MV-4-11 (cell line): ENCODE data around the gene ATP23.

Experiments used
- DNase-seq: peaks from one replicate; lab custom pipeline; 2025; lab: John Stamatoyannopoulos, UW

ATP23 gene

DNA sequence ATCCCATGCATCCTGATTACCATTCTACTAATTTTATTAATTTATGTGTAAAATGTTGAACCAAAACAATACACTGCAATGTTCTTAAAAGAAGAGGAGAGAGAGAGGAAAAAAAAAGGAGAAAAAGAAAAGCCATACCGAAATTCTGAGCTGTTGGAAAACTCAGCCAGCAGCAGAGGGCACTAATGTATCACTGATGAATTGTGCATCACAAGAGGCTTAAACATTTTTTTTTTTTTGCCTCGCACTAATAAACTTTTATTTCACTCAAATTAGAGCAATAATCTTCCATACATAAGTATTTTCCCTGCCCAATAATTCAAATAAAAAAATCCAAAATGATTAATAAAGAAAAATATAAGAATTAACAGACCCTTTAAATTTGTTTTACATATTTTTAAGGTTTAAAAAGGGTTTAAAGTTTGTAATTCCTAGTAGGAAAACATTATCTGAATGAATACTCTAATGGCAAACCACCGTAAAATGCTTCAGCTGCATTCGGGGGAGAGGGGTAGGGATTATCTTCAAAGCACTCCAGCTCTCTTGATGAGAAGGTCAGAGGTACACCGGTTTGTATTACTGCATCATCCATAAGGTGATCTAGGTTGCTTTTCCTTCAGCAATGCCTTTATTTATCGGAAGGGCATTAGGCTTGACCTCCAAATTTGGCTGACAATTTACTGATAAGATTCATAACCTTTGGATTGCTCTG lies 41.9 kb downstream of the ATP23 start:
- peak; percentile 44 for DNase-seq

DNA sequence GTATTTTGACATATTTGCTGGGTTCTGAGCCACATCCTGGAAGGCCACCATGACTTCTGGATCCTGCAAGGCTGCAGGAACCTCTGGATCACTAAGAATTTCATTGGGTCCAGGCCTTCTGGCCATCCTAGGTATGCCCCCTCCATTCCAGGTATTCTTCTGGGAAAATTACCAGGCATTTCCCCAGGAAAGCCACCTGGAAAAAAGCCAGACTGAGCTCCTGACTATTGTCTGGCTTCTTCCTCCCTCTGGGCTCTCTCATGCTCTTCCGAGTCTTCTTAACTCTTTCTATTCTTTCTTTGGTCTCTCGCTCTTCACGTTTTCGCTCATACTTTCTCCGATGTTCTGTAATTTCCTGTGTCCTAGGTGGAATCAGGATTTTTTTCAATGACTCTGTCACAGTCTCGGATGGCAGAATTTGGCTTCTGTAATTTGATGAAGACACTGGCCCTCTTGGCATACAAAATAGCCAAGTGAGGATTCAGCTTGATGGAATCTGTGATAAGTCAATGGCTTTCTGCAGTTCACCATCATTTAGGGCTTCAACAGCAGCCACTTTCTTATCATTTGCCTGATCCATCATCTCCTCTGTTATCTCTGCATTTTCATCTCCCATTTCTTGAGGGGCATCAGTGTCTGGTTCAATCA lies 42.6 kb downstream of the ATP23 start:
- no peak for DNase-seq

DNA sequence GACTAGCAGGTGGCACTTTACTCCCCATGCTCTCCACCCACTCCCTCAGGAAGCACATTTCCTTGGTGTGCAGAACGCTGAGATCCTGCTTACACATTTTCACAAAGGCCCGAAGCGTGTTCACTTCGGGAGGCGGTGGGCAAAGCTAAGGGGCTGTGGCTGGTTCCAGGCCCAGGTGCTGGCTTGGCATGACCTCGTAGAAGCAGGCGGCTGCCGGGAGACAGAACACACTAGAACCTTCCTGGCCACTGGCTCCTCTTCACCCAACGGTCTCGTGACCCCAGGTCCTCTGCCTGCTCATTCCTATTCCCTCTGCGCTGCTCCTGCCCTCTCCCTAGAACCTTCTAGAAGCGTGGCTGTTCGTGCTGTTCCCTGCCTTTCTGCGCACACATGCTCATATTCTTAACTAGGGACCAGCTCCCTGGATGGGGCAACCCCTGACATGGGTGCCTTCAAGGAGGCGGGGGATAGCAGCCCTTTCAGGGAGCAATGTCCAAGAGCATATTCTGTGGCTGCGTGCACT lies 43.3 kb downstream of the ATP23 start:
- no peak for DNase-seq

DNA sequence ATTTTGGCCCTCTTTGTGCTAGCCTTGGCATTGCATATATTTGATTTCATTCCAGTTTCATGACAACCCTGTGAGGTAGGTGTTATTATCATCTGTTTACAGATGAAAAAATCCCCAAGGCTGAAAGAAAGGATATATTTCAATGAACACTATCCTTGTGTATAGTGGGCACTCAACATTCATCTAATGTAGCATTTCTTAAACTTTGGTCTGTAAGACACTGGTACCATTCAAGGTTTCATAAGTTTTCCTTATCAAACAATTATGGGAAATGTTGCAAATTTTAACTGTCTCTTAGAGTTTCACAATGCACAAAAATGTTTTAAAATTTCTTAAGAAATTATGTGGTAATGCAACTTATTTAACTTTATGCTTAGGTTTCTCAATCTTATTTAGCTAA lies 44.3 kb downstream of the ATP23 start:
- no peak for DNase-seq

DNA sequence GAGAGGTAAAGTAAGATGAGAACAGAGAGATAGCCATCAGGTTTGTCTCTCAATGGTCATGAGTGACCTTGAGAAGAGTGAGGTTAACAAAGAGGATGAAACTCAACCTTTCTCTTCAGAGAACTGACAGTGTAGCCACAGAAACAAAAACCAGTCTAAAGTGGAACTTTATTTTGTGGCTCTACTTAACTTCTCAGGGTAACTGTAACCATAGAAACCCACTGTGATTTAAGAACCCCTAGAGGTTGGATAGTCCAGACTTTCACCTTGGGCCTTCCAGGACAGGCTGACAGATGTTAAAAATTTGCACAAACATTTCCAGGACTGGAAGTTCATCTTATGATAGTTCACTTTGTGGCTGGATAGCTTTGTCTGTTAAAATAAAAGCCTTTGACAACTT lies 48.5 kb downstream of the ATP23 start:
- no peak for DNase-seq

DNA sequence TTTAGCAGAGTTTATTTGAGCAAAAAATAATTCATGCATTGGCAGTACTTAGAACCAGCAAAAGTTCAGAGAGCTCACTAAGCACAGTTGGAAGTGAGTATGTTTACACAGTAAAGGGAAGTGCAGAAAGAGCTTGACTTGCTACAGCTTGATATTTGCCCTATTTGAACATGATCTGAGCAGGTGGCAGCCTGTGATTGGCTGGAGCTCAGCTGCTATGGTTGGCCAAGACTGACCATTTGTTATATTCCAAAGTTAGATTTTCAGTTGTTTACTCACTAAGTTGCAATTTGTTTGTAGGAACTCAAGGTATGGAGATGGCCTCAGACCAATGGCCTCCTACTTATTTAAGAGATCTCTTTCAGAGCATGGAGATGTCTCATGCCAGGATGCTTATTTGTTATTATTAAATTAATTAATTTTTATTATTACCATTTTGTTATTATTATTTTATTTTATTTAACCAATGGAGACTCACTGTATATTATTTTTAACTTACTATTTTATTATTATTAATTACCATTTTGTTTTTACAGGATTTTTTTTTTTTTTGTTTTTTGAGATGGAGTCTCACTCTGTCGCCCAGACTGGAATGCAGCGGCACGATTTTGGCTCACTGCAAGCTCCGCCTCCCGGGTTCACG lies 49.0 kb downstream of the ATP23 start:
- no peak for DNase-seq

DNA sequence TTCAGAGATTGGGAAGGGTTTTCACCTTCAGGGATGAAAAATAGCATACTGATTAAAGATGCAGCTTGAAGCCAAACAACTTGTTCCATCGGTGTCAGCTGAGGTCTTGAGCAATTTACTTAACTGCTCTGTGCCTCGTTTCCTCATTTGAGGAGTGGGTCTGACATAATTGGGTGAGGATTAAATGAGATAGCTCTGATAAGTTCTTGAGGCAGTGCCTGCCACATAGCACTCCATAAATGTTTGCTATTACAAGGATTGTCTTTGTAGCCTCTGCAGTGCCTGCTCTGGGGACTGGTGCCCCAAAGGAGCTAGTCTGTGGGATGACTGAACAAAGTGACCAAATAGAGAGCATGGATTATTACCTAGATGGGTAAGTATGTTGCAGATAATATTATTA lies 50.6 kb downstream of the ATP23 start:
- peak; percentile 11 for DNase-seq

DNA sequence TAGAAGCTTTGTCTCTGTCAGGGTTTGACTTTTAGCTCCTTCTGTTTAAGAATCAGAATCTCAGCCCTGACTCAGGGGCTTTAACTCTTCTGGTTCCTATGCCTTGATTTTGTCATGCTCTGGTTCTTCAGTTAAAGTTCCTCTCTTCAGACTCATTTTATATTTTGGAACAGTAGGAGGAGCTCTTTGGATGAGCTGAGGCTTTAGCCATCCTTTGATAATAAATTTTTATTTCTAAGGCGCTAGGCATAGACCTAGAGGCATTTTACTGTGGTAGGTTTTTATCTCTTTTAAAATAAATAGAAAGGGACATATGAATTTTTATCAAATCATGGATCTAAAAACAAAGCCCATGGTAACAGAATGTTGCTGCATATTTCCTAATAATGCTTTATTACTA lies 51.7 kb downstream of the ATP23 start:
- DNase-seq: no peak

DNA sequence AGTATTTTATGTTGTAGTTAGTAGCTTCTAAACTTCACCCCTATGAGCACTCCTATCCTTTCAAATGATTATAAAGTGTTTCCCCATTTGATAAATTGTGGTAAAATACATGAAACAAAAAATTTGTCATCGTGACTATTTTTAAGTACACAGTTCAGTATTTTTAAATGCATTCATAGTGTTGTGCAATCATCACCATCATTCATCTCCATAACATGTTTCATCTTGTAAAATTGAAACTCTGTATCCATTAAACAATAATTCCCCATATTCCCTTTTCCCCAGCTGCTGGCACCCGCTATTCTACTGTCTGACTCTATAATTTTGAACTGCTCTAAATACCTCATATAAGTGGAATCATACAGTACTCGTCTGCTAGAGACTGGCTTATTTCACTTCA lies 52.5 kb downstream of the ATP23 start:
- DNase-seq: no peak

DNA sequence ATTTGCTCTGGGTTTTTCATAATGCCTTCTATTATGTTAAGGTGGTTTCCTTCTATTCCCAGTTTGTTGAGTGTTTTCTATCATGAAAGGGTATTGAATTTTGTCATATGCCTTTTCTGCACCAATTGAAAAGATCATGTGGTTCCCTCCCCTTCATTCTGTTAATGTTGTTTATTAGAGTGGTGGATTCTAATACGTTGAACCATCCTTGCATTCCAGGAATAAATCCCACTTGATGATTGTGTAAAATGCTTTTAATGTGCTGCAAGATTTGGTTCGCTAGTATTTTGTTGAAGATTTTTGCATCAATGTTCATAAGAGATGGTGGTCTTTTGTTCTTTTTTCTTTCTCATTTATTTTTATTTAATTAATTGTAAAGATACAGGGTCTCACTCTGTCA lies 55.2 kb downstream of the ATP23 start:
- DNase-seq: no peak

DNA sequence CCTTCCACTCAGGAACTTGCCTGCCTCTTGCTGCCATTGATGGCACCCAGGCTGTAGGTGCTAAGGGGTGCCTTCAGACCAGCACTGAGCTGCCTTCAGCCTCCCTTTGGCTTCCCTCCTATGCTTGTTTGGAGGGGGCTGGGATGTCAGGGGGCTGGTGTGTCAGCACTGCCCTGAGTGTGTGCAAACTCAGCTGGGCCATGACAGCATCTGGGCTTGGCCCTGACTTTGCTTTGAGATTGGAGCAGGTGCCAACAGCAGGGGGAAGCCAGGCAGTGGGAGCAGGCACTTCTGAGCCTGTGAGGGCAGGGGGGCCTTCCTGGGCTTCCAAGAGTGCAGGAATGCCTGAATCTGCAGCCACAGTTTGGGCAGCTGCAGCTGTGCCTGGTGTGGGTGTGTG lies 56.9 kb downstream of the ATP23 start:
- DNase-seq: no peak

DNA sequence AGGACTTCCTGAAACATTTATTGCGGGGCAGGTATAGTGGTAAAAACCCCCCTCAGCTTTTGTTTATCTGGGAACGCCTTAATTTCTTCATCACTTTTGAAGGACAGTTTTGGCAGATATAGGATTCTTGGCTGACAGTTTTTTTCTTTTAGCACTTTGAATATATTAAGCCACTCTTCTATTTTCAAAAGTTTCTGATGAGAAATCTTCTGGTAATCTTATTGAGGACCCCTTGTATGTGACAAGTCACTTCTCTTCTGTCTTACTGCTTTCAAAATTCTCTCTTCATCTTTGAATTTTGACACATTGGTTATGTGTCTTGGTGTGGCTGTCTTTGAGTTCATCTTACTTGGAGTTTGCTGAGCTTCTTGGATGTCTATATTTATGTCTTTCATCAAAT lies 59.1 kb downstream of the ATP23 start:
- DNase-seq: no peak

DNA sequence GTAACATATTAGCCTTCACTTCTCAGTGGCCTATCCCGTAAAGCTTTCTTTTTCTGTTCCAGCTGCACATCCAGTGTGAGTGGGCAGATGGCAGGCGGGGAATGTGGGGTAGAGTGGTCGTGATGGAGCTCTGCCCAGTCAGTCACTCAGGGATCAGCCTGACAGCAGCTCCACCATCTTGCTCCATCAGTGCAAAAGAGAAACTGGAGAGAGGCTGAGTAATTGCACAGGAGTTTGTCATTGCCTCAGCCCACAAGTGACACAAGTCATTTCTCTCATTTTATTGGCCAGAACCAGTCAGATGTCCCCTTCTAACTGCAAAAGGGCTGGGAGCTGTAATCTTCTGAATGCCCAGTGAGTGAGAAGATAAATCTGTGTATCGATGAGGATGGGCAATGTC lies 66.5 kb downstream of the ATP23 start:
- DNase-seq: no peak

DNA sequence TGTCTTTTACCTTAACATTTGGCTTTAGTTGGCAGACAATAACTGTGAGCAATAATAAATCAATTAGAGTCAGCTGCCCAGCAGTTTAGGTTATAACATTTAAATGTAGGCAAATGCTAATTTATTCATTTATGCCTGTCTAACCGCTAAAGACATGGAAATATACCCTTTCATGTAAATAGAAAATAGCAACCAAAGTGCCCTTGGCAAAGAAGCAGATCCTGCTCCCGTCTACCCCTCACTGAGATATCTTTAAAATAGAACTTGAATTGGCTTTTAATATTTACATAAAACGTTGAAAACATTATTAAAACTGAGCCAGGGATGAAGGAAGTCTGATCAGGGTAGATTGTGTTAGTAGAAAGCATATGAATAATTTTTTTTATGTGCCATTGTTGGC lies 67.3 kb downstream of the ATP23 start:
- no peak for DNase-seq
